ENCODE measurements around the gene LARP1. TPM values are rescaled to one million over a fixed set of nuclear protein-coding genes. Genes with fewer than 3 reads are reported as not detected.

The LARP1 gene
- total and polyA plus RNA-seq, 2 experiments from 2014 or later, result 133 to 302 TPM

DNA sequence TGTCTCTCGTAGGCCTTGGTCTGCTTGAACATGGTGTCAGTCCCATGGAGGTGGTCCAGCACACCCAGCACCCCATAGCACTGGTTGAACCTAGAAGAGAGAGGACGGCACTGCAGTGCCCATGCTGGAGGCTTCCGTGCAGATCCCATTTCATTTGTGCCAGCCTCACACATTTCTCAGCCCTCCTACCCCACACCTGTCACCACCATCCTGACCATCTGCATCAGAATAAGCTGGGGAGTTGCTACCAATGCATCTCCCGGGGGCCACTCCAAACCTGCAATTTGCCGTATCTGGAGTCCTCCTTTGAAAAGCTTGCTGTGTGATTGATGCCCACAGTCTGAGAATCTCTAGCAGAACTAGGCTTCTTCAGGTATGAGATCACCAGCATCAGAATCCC is 65.2 kb downstream of the LARP1 start:
- DNase-seq (ENCODE audit: low spot score), result no peak

More for the DNA sequence above, 65.2 kb downstream of the LARP1 start:
- no peak for TF ChIP-seq CREB1 (CRISPR knock-in tag; IDR thresholded peaks at IDR 0.05; ENCODE audit: low read depth)
- TF ChIP-seq EZH2phosphoT487 (IDR thresholded peaks at IDR 0.05; ENCODE audit: unreplicated experiment), result no peak
- TF ChIP-seq ZNF114 (CRISPR knock-in tag; IDR thresholded peaks at IDR 0.05), result no peak
- TF ChIP-seq, protein P1, sequence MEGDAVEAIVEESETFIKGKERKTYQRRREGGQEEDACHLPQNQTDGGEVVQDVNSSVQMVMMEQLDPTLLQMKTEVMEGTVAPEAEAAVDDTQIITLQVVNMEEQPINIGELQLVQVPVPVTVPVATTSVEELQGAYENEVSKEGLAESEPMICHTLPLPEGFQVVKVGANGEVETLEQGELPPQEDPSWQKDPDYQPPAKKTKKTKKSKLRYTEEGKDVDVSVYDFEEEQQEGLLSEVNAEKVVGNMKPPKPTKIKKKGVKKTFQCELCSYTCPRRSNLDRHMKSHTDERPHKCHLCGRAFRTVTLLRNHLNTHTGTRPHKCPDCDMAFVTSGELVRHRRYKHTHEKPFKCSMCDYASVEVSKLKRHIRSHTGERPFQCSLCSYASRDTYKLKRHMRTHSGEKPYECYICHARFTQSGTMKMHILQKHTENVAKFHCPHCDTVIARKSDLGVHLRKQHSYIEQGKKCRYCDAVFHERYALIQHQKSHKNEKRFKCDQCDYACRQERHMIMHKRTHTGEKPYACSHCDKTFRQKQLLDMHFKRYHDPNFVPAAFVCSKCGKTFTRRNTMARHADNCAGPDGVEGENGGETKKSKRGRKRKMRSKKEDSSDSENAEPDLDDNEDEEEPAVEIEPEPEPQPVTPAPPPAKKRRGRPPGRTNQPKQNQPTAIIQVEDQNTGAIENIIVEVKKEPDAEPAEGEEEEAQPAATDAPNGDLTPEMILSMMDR (conservative IDR thresholded peaks at IDR 0.05; ENCODE audit: low read depth in 2 of 2), result no peak
- no peak for TF ChIP-seq POLR2AphosphoS5 (IDR thresholded peaks at IDR 0.05; ENCODE audit: low read depth)
- TF ChIP-seq, protein P2, sequence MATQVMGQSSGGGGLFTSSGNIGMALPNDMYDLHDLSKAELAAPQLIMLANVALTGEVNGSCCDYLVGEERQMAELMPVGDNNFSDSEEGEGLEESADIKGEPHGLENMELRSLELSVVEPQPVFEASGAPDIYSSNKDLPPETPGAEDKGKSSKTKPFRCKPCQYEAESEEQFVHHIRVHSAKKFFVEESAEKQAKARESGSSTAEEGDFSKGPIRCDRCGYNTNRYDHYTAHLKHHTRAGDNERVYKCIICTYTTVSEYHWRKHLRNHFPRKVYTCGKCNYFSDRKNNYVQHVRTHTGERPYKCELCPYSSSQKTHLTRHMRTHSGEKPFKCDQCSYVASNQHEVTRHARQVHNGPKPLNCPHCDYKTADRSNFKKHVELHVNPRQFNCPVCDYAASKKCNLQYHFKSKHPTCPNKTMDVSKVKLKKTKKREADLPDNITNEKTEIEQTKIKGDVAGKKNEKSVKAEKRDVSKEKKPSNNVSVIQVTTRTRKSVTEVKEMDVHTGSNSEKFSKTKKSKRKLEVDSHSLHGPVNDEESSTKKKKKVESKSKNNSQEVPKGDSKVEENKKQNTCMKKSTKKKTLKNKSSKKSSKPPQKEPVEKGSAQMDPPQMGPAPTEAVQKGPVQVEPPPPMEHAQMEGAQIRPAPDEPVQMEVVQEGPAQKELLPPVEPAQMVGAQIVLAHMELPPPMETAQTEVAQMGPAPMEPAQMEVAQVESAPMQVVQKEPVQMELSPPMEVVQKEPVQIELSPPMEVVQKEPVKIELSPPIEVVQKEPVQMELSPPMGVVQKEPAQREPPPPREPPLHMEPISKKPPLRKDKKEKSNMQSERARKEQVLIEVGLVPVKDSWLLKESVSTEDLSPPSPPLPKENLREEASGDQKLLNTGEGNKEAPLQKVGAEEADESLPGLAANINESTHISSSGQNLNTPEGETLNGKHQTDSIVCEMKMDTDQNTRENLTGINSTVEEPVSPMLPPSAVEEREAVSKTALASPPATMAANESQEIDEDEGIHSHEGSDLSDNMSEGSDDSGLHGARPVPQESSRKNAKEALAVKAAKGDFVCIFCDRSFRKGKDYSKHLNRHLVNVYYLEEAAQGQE (IDR thresholded peaks at IDR 0.05; ENCODE audit: unreplicated experiment), result no peak
- no peak for TF ChIP-seq NANOG (IDR thresholded peaks at IDR 0.05; ENCODE audit: borderline replicate concordance)
- no peak for TF ChIP-seq EZH2 (IDR thresholded peaks at IDR 0.05; ENCODE audit: low read depth, unreplicated experiment)
- TF ChIP-seq, protein P3, sequence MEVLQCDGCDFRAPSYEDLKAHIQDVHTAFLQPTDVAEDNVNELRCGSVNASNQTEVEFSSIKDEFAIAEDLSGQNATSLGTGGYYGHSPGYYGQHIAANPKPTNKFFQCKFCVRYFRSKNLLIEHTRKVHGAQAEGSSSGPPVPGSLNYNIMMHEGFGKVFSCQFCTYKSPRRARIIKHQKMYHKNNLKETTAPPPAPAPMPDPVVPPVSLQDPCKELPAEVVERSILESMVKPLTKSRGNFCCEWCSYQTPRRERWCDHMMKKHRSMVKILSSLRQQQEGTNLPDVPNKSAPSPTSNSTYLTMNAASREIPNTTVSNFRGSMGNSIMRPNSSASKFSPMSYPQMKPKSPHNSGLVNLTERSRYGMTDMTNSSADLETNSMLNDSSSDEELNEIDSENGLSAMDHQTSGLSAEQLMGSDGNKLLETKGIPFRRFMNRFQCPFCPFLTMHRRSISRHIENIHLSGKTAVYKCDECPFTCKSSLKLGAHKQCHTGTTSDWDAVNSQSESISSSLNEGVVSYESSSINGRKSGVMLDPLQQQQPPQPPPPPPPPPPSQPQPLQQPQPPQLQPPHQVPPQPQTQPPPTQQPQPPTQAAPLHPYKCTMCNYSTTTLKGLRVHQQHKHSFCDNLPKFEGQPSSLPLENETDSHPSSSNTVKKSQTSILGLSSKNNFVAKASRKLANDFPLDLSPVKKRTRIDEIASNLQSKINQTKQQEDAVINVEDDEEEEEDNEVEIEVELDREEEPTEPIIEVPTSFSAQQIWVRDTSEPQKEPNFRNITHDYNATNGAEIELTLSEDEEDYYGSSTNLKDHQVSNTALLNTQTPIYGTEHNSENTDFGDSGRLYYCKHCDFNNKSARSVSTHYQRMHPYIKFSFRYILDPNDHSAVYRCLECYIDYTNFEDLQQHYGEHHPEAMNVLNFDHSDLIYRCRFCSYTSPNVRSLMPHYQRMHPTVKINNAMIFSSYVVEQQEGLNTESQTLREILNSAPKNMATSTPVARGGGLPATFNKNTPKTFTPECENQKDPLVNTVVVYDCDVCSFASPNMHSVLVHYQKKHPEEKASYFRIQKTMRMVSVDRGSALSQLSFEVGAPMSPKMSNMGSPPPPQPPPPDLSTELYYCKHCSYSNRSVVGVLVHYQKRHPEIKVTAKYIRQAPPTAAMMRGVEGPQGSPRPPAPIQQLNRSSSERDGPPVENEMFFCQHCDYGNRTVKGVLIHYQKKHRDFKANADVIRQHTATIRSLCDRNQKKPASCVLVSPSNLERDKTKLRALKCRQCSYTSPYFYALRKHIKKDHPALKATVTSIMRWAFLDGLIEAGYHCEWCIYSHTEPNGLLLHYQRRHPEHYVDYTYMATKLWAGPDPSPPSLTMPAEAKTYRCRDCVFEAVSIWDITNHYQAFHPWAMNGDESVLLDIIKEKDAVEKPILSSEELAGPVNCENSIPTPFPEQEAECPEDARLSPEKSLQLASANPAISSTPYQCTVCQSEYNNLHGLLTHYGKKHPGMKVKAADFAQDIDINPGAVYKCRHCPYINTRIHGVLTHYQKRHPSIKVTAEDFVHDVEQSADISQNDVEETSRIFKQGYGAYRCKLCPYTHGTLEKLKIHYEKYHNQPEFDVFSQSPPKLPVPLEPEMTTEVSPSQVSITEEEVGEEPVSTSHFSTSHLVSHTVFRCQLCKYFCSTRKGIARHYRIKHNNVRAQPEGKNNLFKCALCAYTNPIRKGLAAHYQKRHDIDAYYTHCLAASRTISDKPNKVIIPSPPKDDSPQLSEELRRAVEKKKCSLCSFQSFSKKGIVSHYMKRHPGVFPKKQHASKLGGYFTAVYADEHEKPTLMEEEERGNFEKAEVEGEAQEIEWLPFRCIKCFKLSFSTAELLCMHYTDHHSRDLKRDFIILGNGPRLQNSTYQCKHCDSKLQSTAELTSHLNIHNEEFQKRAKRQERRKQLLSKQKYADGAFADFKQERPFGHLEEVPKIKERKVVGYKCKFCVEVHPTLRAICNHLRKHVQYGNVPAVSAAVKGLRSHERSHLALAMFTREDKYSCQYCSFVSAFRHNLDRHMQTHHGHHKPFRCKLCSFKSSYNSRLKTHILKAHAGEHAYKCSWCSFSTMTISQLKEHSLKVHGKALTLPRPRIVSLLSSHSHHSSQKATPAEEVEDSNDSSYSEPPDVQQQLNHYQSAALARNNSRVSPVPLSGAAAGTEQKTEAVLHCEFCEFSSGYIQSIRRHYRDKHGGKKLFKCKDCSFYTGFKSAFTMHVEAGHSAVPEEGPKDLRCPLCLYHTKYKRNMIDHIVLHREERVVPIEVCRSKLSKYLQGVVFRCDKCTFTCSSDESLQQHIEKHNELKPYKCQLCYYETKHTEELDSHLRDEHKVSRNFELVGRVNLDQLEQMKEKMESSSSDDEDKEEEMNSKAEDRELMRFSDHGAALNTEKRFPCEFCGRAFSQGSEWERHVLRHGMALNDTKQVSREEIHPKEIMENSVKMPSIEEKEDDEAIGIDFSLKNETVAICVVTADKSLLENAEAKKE (CRISPR knock-in tag; IDR thresholded peaks at IDR 0.05), result no peak
- Mint-ChIP-seq H3K9me3 (no peaks in the 10 kb centered on the region; the same call in 2 of the 3 replicates), H3K27ac (no peak overlapping the region), H3K4me1 (peaks cover 26% of the 10 kb centered on the region), H3K36me3 (ENCODE audit: low read depth) (peaks cover 76% of the 10 kb centered on the region), H3K4me3 (no peak overlapping the region), H3K27me3 (ENCODE audit: insufficient read depth, low read depth, poor library complexity) (peaks cover 44% of the 10 kb centered on the region)
- no peaks in the 10 kb centered on the region for H3K27me3 ChIP-seq (ENCODE audit: insufficient read depth)
- H2AFZ ChIP-seq, result no peak overlapping the region
- H3K36me3 ChIP-seq (ENCODE audit: insufficient read depth), result peaks cover 38% of the 10 kb centered on the region
- ATAC-seq, result no peak; the same call in none of the 3 replicates
- 0 out of 2 replicates have a peak, but pooled peaks cover 5% of the 10 kb centered on the region for H3K79me2 ChIP-seq (replicated peaks; ENCODE audit: insufficient read depth)
- no peak overlapping the region for H3K4me3 ChIP-seq
- H3K9me2 ChIP-seq (ENCODE audit: insufficient read depth), result no peaks in the 10 kb centered on the region
- H4K20me1 ChIP-seq (replicated peaks; ENCODE audit: insufficient read depth), result peaks cover 31% of the 10 kb centered on the region
- no peak overlapping the region for H3K4me2 ChIP-seq
- H3K27ac ChIP-seq (ENCODE audit: low read depth), result no peak overlapping the region
- H3F3A ChIP-seq (replicated peaks; ENCODE audit: low read depth), result peaks cover 13% of the 10 kb centered on the region
- no peaks in the 10 kb centered on the region for H3K4me1 ChIP-seq (ENCODE audit: insufficient read depth)

Measured in GM23338 (cell line).